GM21737 (cell line): ENCODE measurements around the gene CDC14A.
"Not testable (repeated sequence)": the region's sequence is repeated elsewhere in the genome, so short reads cannot be mapped to it uniquely, and the experiment has no call there.

Source experiments
- ATAC-seq: cut with Tn5 transposase; IDR thresholded peaks from one replicate; pipeline ENCODE4 v1.9.1; 2021; ENCODE audit warnings: mild to moderate bottlenecking, moderate library complexity; ENCODE audit not compliant: unreplicated experiment

The CDC14A gene

GRCh38 chr1:100331146-100331545 lies 21.2 kb upstream of the CDC14A start:
- not testable (repeated sequence) for ATAC-seq

GRCh38 chr1:100332331-100332730 lies 20.0 kb upstream of the CDC14A start:
- no peak for ATAC-seq

GRCh38 chr1:100335436-100335835 lies 16.9 kb upstream of the CDC14A start:
- no peak for ATAC-seq

- not testable (repeated sequence) for ATAC-seq
Measured at GRCh38 chr1:100337878-100338277, 14.4 kb upstream of the CDC14A start.

GRCh38 chr1:100339735-100340134 lies 12.6 kb upstream of the CDC14A start:
- ATAC-seq = not testable (repeated sequence)

- no peak for ATAC-seq
Measured at GRCh38 chr1:100340494-100340893, 11.8 kb upstream of the CDC14A start.

- ATAC-seq = no peak
Measured at GRCh38 chr1:100342348-100342747, 10.0 kb upstream of the CDC14A start.

GRCh38 chr1:100343897-100344296 lies 8.4 kb upstream of the CDC14A start:
- ATAC-seq = no peak

- no peak for ATAC-seq
Measured at GRCh38 chr1:100344774-100345173, 7.5 kb upstream of the CDC14A start.

- ATAC-seq = no peak
Measured at GRCh38 chr1:100346387-100346786, 5.9 kb upstream of the CDC14A start.

GRCh38 chr1:100347009-100347966 lies 5.0 kb upstream of the CDC14A start:
- ATAC-seq = no peak

- ATAC-seq = no peak
Measured at GRCh38 chr1:100348549-100349144, 3.7 kb upstream of the CDC14A start.

GRCh38 chr1:100349246-100349645 lies 3.1 kb upstream of the CDC14A start:
- ATAC-seq = no peak

GRCh38 chr1:100350787-100351094 lies 1.6 kb upstream of the CDC14A start:
- no peak for ATAC-seq

- ATAC-seq = peak; percentile 56
Measured at GRCh38 chr1:100351095-100351887, 1.0 kb upstream of the CDC14A start.

- ATAC-seq = peak; percentile 25
Measured at GRCh38 chr1:100353071-100353801, 930 bp downstream of the CDC14A start.

GRCh38 chr1:100353988-100354387 lies 1.7 kb downstream of the CDC14A start:
- no peak for ATAC-seq

GRCh38 chr1:100354971-100355394 lies 2.7 kb downstream of the CDC14A start:
- ATAC-seq = no peak

GRCh38 chr1:100358210-100358609 lies 5.9 kb downstream of the CDC14A start:
- no peak for ATAC-seq

GRCh38 chr1:100359139-100359538 lies 6.8 kb downstream of the CDC14A start:
- ATAC-seq = no peak
